GM19328 (cell line): ENCODE measurements around the gene FGGY.
"Not testable (repeated sequence)": the region's sequence is repeated elsewhere in the genome, so short reads cannot be mapped to it uniquely, and the experiment has no call there.

Source experiments
- ATAC-seq: cut with Tn5 transposase; IDR thresholded peaks from one replicate; pipeline ENCODE4 v1.9.1; 2021; ENCODE audit warnings: mild to moderate bottlenecking, moderate library complexity; ENCODE audit not compliant: unreplicated experiment

The FGGY gene

GRCh38 chr1:59530119-59530518, 233.2 kb downstream of the FGGY start:
- ATAC-seq = no peak

- ATAC-seq = no peak
Observed at GRCh38 chr1:59532102-59532501, 235.2 kb downstream of the FGGY start.

GRCh38 chr1:59538476-59538875, 241.6 kb downstream of the FGGY start:
- not testable (repeated sequence) for ATAC-seq

- no peak for ATAC-seq
Observed at GRCh38 chr1:59539961-59540681, 243.2 kb downstream of the FGGY start.

- ATAC-seq = no peak
Observed at GRCh38 chr1:59541161-59541560, 244.3 kb downstream of the FGGY start.

- ATAC-seq = no peak
Observed at GRCh38 chr1:59541891-59542290, 245.0 kb downstream of the FGGY start.

GRCh38 chr1:59543211-59543668, 246.3 kb downstream of the FGGY start:
- ATAC-seq = no peak

- ATAC-seq = no peak
Observed at GRCh38 chr1:59544615-59545293, 247.9 kb downstream of the FGGY start.

GRCh38 chr1:59545830-59546229, 248.9 kb downstream of the FGGY start:
- no peak for ATAC-seq

- ATAC-seq = no peak
Observed at GRCh38 chr1:59549066-59549837, 252.4 kb downstream of the FGGY start.

- no peak for ATAC-seq
Observed at GRCh38 chr1:59549903-59550302, 253.0 kb downstream of the FGGY start.

- ATAC-seq = no peak
Observed at GRCh38 chr1:59552007-59552406, 255.1 kb downstream of the FGGY start.

GRCh38 chr1:59553371-59553770, 256.5 kb downstream of the FGGY start:
- no peak for ATAC-seq

GRCh38 chr1:59554011-59554663, 257.2 kb downstream of the FGGY start:
- no peak for ATAC-seq

GRCh38 chr1:59554752-59555151, 257.9 kb downstream of the FGGY start:
- ATAC-seq = no peak

- no peak for ATAC-seq
Observed at GRCh38 chr1:59556398-59556797, 259.5 kb downstream of the FGGY start.

GRCh38 chr1:59556802-59557548, 260.1 kb downstream of the FGGY start:
- no peak for ATAC-seq

GRCh38 chr1:59557549-59557885, 260.6 kb downstream of the FGGY start:
- ATAC-seq = no peak

GRCh38 chr1:59558580-59558979, 261.7 kb downstream of the FGGY start:
- ATAC-seq = not testable (repeated sequence)

- no peak for ATAC-seq
Observed at GRCh38 chr1:59560807-59561450, 264.0 kb downstream of the FGGY start.
